Measurements from ENCODE around the gene EBNA1BP2.
"Not testable (repeated sequence)": the region's sequence is repeated elsewhere in the genome, so short reads cannot be mapped to it uniquely, and the experiment has no call there.

- TF ChIP-seq, protein P1, sequence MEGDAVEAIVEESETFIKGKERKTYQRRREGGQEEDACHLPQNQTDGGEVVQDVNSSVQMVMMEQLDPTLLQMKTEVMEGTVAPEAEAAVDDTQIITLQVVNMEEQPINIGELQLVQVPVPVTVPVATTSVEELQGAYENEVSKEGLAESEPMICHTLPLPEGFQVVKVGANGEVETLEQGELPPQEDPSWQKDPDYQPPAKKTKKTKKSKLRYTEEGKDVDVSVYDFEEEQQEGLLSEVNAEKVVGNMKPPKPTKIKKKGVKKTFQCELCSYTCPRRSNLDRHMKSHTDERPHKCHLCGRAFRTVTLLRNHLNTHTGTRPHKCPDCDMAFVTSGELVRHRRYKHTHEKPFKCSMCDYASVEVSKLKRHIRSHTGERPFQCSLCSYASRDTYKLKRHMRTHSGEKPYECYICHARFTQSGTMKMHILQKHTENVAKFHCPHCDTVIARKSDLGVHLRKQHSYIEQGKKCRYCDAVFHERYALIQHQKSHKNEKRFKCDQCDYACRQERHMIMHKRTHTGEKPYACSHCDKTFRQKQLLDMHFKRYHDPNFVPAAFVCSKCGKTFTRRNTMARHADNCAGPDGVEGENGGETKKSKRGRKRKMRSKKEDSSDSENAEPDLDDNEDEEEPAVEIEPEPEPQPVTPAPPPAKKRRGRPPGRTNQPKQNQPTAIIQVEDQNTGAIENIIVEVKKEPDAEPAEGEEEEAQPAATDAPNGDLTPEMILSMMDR (IDR thresholded peaks at IDR 0.05; ENCODE audit: insufficient read depth, low read length, poor library complexity, severe bottlenecking) = not testable (repeated sequence)
- TF ChIP-seq EZH2phosphoT487 (conservative IDR thresholded peaks at IDR 0.05; ENCODE audit: low read length) = not testable (repeated sequence)
These were observed 32.8 kb downstream of the EBNA1BP2 start for GRCh38 chr1:43139295-43139694.
